ENCODE measurements around the gene RSBN1. TPM values are rescaled to one million over a fixed set of nuclear protein-coding genes. Genes with fewer than 3 reads are reported as not detected.

Gene RSBN1
- total RNA-seq, 1 experiment from 2014 or later = 15.5 TPM

DNA sequence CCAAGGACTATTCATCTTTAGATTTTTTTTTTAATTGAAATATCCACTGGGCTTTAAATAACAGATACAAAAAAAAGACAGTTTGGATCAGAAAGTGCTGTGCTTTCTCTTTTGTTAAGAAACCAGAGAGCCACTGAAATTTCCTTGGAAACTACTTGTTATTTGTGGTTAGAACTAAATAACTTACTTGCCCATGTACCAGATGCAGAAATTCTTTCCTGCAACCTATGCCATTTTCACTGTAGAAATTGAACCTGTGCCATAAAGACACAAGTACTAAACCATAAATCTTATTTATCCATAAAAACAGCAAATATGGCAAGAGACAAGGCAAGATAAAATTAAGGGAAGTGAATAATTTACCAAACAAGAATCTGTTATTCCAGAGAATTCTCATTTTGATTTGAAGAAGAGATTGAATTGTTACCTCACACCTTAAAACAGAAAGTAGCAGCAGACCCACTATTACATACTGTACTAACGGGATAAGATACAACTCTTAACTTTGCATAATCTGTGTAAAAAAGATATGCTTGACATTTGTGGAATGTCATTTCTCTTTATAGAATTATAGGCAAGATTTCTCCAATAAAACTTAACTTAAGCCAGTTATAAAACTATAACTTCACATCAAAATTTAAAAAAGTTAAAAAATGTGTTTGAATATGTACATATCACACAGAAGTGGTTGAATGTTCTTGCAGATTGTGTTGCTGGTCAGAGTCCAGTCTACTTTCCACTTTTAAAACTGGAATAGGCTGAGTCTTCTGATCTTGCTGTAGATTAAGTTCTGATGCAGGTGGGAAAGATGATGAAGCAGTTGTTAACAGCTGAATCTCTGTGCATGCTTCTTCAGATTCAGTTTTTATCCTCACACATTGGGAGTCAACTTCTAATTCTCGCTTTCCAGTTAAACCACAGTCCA is 46.7 kb downstream of the RSBN1 start:
- DNase-seq (ENCODE audit: low spot score) (no peak), ATAC-seq (no peak)
- POLR2A ChIA-PET = no interaction called here
- TF ChIP-seq, protein P1, sequence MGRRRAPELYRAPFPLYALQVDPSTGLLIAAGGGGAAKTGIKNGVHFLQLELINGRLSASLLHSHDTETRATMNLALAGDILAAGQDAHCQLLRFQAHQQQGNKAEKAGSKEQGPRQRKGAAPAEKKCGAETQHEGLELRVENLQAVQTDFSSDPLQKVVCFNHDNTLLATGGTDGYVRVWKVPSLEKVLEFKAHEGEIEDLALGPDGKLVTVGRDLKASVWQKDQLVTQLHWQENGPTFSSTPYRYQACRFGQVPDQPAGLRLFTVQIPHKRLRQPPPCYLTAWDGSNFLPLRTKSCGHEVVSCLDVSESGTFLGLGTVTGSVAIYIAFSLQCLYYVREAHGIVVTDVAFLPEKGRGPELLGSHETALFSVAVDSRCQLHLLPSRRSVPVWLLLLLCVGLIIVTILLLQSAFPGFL (CRISPR knock-in tag; IDR thresholded peaks at IDR 0.05; ENCODE audit: borderline replicate concordance) = no peak
- no peak for TF ChIP-seq CREM (CRISPR knock-in tag; IDR thresholded peaks at IDR 0.05)
- TF ChIP-seq SMAD4 (CRISPR knock-in tag; IDR thresholded peaks at IDR 0.05) = no peak
- TF ChIP-seq, protein P2, sequence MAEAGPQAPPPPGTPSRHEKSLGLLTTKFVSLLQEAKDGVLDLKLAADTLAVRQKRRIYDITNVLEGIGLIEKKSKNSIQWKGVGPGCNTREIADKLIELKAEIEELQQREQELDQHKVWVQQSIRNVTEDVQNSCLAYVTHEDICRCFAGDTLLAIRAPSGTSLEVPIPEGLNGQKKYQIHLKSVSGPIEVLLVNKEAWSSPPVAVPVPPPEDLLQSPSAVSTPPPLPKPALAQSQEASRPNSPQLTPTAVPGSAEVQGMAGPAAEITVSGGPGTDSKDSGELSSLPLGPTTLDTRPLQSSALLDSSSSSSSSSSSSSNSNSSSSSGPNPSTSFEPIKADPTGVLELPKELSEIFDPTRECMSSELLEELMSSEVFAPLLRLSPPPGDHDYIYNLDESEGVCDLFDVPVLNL (CRISPR knock-in tag; IDR thresholded peaks at IDR 0.05; ENCODE audit: borderline replicate concordance, low read depth) = no peak
- no peak for TF ChIP-seq ZNF219 (CRISPR knock-in tag; IDR thresholded peaks at IDR 0.05; ENCODE audit: borderline replicate concordance)
- TF ChIP-seq IRF2 (CRISPR knock-in tag; IDR thresholded peaks at IDR 0.05; ENCODE audit: borderline replicate concordance, low read depth) = no peak
- no peak for TF ChIP-seq TEAD4 (CRISPR knock-in tag; IDR thresholded peaks at IDR 0.05)
- TF ChIP-seq MXD4 (CRISPR knock-in tag; IDR thresholded peaks at IDR 0.05; ENCODE audit: borderline replicate concordance) = no peak
- TF ChIP-seq ETV6 (CRISPR knock-in tag; IDR thresholded peaks at IDR 0.05) = no peak
- TF ChIP-seq, protein P3, sequence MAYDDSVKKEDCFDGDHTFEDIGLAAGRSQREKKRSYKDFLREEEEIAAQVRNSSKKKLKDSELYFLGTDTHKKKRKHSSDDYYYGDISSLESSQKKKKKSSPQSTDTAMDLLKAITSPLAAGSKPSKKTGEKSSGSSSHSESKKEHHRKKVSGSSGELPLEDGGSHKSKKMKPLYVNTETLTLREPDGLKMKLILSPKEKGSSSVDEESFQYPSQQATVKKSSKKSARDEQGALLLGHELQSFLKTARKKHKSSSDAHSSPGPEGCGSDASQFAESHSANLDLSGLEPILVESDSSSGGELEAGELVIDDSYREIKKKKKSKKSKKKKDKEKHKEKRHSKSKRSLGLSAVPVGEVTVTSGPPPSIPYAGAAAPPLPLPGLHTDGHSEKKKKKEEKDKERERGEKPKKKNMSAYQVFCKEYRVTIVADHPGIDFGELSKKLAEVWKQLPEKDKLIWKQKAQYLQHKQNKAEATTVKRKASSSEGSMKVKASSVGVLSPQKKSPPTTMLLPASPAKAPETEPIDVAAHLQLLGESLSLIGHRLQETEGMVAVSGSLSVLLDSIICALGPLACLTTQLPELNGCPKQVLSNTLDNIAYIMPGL (CRISPR knock-in tag; IDR thresholded peaks at IDR 0.05) = no peak
- TF ChIP-seq ZNF416 (CRISPR knock-in tag; IDR thresholded peaks at IDR 0.05) = no peak
- TF ChIP-seq, protein P4, sequence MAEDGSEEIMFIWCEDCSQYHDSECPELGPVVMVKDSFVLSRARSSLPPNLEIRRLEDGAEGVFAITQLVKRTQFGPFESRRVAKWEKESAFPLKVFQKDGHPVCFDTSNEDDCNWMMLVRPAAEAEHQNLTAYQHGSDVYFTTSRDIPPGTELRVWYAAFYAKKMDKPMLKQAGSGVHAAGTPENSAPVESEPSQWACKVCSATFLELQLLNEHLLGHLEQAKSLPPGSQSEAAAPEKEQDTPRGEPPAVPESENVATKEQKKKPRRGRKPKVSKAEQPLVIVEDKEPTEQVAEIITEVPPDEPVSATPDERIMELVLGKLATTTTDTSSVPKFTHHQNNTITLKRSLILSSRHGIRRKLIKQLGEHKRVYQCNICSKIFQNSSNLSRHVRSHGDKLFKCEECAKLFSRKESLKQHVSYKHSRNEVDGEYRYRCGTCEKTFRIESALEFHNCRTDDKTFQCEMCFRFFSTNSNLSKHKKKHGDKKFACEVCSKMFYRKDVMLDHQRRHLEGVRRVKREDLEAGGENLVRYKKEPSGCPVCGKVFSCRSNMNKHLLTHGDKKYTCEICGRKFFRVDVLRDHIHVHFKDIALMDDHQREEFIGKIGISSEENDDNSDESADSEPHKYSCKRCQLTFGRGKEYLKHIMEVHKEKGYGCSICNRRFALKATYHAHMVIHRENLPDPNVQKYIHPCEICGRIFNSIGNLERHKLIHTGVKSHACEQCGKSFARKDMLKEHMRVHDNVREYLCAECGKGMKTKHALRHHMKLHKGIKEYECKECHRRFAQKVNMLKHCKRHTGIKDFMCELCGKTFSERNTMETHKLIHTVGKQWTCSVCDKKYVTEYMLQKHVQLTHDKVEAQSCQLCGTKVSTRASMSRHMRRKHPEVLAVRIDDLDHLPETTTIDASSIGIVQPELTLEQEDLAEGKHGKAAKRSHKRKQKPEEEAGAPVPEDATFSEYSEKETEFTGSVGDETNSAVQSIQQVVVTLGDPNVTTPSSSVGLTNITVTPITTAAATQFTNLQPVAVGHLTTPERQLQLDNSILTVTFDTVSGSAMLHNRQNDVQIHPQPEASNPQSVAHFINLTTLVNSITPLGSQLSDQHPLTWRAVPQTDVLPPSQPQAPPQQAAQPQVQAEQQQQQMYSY (CRISPR knock-in tag; IDR thresholded peaks at IDR 0.05) = no peak
- no peak for TF ChIP-seq SOX15 (CRISPR knock-in tag; IDR thresholded peaks at IDR 0.05)
- TF ChIP-seq, protein P5, sequence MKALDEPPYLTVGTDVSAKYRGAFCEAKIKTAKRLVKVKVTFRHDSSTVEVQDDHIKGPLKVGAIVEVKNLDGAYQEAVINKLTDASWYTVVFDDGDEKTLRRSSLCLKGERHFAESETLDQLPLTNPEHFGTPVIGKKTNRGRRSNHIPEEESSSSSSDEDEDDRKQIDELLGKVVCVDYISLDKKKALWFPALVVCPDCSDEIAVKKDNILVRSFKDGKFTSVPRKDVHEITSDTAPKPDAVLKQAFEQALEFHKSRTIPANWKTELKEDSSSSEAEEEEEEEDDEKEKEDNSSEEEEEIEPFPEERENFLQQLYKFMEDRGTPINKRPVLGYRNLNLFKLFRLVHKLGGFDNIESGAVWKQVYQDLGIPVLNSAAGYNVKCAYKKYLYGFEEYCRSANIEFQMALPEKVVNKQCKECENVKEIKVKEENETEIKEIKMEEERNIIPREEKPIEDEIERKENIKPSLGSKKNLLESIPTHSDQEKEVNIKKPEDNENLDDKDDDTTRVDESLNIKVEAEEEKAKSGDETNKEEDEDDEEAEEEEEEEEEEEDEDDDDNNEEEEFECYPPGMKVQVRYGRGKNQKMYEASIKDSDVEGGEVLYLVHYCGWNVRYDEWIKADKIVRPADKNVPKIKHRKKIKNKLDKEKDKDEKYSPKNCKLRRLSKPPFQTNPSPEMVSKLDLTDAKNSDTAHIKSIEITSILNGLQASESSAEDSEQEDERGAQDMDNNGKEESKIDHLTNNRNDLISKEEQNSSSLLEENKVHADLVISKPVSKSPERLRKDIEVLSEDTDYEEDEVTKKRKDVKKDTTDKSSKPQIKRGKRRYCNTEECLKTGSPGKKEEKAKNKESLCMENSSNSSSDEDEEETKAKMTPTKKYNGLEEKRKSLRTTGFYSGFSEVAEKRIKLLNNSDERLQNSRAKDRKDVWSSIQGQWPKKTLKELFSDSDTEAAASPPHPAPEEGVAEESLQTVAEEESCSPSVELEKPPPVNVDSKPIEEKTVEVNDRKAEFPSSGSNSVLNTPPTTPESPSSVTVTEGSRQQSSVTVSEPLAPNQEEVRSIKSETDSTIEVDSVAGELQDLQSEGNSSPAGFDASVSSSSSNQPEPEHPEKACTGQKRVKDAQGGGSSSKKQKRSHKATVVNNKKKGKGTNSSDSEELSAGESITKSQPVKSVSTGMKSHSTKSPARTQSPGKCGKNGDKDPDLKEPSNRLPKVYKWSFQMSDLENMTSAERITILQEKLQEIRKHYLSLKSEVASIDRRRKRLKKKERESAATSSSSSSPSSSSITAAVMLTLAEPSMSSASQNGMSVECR (CRISPR knock-in tag; IDR thresholded peaks at IDR 0.05; ENCODE audit: borderline replicate concordance) = no peak
- no peak for TF ChIP-seq RORB (CRISPR knock-in tag; IDR thresholded peaks at IDR 0.05)
- TF ChIP-seq ZNF232 (CRISPR knock-in tag; IDR thresholded peaks at IDR 0.05) = no peak
- TF ChIP-seq, protein P6, sequence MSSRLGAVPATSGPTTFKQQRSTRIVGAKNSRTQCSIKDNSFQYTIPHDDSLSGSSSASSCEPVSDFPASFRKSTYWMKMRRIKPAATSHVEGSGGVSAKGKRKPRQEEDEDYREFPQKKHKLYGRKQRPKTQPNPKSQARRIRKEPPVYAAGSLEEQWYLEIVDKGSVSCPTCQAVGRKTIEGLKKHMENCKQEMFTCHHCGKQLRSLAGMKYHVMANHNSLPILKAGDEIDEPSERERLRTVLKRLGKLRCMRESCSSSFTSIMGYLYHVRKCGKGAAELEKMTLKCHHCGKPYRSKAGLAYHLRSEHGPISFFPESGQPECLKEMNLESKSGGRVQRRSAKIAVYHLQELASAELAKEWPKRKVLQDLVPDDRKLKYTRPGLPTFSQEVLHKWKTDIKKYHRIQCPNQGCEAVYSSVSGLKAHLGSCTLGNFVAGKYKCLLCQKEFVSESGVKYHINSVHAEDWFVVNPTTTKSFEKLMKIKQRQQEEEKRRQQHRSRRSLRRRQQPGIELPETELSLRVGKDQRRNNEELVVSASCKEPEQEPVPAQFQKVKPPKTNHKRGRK (CRISPR knock-in tag; IDR thresholded peaks at IDR 0.05; ENCODE audit: borderline replicate concordance) = no peak
- TF ChIP-seq ZNF396 (CRISPR knock-in tag; IDR thresholded peaks at IDR 0.05; ENCODE audit: borderline replicate concordance) = no peak
- Mint-ChIP-seq H3K4me3 (no peak overlapping the region), H3K27me3 (ENCODE audit: low read depth) (no peaks in the 10 kb centered on the region), H3K36me3 (peaks cover 29% of the 10 kb centered on the region), H3K27ac (no peak overlapping the region), H3K9me3 (no peaks in the 10 kb centered on the region), H3K4me1 (peaks cover 44% of the 10 kb centered on the region)
- CTCF ChIA-PET = no interaction called here
